DOHH2 (cell line): Measurements from ENCODE around the gene MRPL1.

Source experiments
- H3F3A ChIP-seq: fragments of 200-600 bp; sonication (generic), shearing (Covaris generic); 2 replicates; pipeline ENCODE4 v1.6.0; 2016; ENCODE audit warnings: antibody characterized with exemption, mild to moderate bottlenecking; ENCODE audit not compliant: control insufficient read depth, insufficient read depth
- H3K27ac ChIP-seq: fragments of 200-600 bp; sonication (generic); 2 replicates; pipeline ENCODE4 v1.5.1; 2014; ENCODE audit warnings: low read depth, mild to moderate bottlenecking, low read length, moderate library complexity
- H3K27me3 ChIP-seq: fragments of 200-600 bp; sonication (generic); 2 replicates; pipeline ENCODE4 v1.6.1; 2014; ENCODE audit warnings: mild to moderate bottlenecking, low read length, mixed read lengths; ENCODE audit not compliant: control insufficient read depth
- H3K36me3 ChIP-seq: fragments of 200-600 bp; sonication (generic); 2 replicates; pipeline ENCODE4 v1.6.1; 2014; ENCODE audit warnings: mild to moderate bottlenecking, low read length, moderate library complexity, mixed read lengths; ENCODE audit not compliant: control insufficient read depth
- H3K4me1 ChIP-seq: fragments of 200-600 bp; sonication (generic); 2 replicates; pipeline ENCODE4 v1.6.1; 2014; ENCODE audit warnings: mild to moderate bottlenecking, low read length, mixed read lengths; ENCODE audit not compliant: control insufficient read depth
- H3K4me2 ChIP-seq: fragments of 200-600 bp; sonication (generic); 2 replicates; pipeline ENCODE4 v1.6.0; 2014; ENCODE audit warnings: mild to moderate bottlenecking, low read length, moderate library complexity
- H3K4me3 ChIP-seq: fragments of 200-600 bp; sonication (generic); 2 replicates; pipeline ENCODE4 v1.5.1; 2014; ENCODE audit warnings: mild to moderate bottlenecking, low read length, mixed read lengths
- H3K79me2 ChIP-seq: fragments of 200-600 bp; sonication (generic); 2 replicates; pipeline ENCODE4 v1.6.1; 2014; ENCODE audit warnings: mild to moderate bottlenecking, low read length, mixed read lengths; ENCODE audit not compliant: control insufficient read depth
- H3K9me2 ChIP-seq: fragments of 200-600 bp; sonication (generic); replicated peaks from 2 replicates; pipeline ENCODE4 v1.6.1; 2014; ENCODE audit warnings: mild to moderate bottlenecking, low read length, mixed read lengths; ENCODE audit not compliant: control insufficient read depth
- H3K9me3 ChIP-seq: fragments of 200-600 bp; sonication (generic); 2 replicates; pipeline ENCODE4 v1.6.1; 2014; ENCODE audit warnings: antibody characterized with exemption, low read length, mixed read lengths; ENCODE audit not compliant: control insufficient read depth, insufficient read depth
- H4K20me1 ChIP-seq: fragments of 200-600 bp; sonication (generic); 2 replicates; pipeline ENCODE4 v1.6.0; 2014; ENCODE audit warnings: low read depth, mild to moderate bottlenecking, antibody characterized with exemption, low read length, moderate library complexity; ENCODE audit not compliant: control insufficient read depth, insufficient read depth
- EZH2phosphoT487 ChIP-seq: fragments of 200-600 bp; sonication (generic); IDR thresholded peaks from 2 replicates; pipeline ENCODE4 v1.6.1; 2017; ENCODE audit warnings: borderline replicate concordance, mild to moderate bottlenecking, antibody characterized with exemption, low read length, moderate library complexity, mixed read lengths
- TF ChIP-seq, protein P1 (sequence below): fragments of 200-600 bp; sonication (generic); IDR thresholded peaks from one replicate; pipeline ENCODE4 v1.5.1; 2014; ENCODE audit warnings: antibody characterized with exemption, mild to moderate bottlenecking, low read depth, low read length; ENCODE audit not compliant: poor library complexity, severe bottlenecking

The MRPL1 gene

DNA sequence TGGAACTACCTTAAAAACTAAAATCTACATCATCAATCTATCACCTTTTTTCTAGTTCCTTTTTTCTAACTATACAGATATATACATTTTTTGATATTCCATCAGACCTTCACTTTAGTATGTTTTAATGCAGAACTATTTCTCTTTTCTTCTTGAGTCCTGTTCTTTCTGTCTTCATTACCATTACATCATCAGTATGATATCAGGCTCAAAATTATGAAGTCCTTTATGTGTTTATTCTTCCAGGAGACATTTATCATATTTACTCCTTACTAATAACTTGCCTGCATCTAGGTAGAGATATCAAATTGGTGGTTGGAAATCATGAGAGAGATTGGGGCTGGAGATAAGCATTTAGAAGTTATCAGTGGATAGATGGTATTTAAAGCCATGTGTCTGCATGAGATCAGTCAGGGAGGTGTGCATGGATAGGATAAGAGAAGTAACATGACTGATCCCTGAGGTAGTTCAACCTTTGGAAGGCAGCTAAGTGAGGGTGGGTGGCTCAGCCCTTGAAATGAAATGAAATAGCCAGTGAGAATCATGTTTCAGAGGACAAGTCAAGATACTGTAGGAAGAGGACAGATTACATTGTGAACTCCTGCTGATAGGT is 43.1 kb downstream of the MRPL1 start:
- no peaks in the 10 kb centered on the region for H3K27me3 ChIP-seq

DNA sequence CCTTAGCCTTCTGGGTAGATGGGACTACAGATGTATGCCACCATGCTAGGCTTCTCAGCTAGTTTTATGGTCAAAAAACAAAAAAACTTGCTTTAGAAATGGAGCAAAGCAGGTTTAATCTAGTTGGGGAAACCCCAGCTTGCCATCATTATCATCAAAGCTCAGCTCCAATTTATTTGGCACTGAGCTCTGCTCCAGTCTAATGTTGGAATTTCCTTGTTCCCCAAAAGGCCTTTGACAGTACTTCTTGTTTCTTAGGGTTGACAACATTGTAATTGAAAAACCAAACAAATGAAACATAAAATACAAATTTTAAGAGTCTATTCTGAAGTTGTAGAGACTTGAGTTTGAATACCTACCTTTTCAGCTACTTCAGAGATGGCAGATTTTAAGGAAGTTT is 48.0 kb downstream of the MRPL1 start:
- TF ChIP-seq EZH2phosphoT487, result no peak
- TF ChIP-seq, protein P1, sequence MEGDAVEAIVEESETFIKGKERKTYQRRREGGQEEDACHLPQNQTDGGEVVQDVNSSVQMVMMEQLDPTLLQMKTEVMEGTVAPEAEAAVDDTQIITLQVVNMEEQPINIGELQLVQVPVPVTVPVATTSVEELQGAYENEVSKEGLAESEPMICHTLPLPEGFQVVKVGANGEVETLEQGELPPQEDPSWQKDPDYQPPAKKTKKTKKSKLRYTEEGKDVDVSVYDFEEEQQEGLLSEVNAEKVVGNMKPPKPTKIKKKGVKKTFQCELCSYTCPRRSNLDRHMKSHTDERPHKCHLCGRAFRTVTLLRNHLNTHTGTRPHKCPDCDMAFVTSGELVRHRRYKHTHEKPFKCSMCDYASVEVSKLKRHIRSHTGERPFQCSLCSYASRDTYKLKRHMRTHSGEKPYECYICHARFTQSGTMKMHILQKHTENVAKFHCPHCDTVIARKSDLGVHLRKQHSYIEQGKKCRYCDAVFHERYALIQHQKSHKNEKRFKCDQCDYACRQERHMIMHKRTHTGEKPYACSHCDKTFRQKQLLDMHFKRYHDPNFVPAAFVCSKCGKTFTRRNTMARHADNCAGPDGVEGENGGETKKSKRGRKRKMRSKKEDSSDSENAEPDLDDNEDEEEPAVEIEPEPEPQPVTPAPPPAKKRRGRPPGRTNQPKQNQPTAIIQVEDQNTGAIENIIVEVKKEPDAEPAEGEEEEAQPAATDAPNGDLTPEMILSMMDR, result no peak
- H4K20me1 ChIP-seq, result no peaks in the 10 kb centered on the region
- no peak overlapping the region for H3K4me2 ChIP-seq
- no peaks in the 10 kb centered on the region for H3K9me2 ChIP-seq
- H3F3A ChIP-seq, result no peaks in the 10 kb centered on the region
- no peak overlapping the region for H3K4me3 ChIP-seq
- H3K36me3 ChIP-seq, result peaks cover 37% of the 10 kb centered on the region
- no peak overlapping the region for H3K27ac ChIP-seq
- H3K79me2 ChIP-seq, result no peaks in the 10 kb centered on the region
- H3K9me3 ChIP-seq, result no peaks in the 10 kb centered on the region
- H3K27me3 ChIP-seq, result no peaks in the 10 kb centered on the region
- H3K4me1 ChIP-seq, result no peaks in the 10 kb centered on the region

More for the DNA sequence above, 43.1 kb downstream of the MRPL1 start:
- Histone ChIP-seq H3K4me3 (no peak overlapping the region), H4K20me1 (no peaks in the 10 kb centered on the region), H3K9me2 (no peaks in the 10 kb centered on the region), H3K27ac (no peak overlapping the region), H3K9me3 (no peaks in the 10 kb centered on the region), H3K4me2 (no peak overlapping the region), H3K79me2 (no peaks in the 10 kb centered on the region), H3K36me3 (peaks cover 26% of the 10 kb centered on the region), H3K4me1 (no peaks in the 10 kb centered on the region), H3F3A (no peaks in the 10 kb centered on the region)
- TF ChIP-seq, protein P1, result no peak
- no peak for TF ChIP-seq EZH2phosphoT487

DNA sequence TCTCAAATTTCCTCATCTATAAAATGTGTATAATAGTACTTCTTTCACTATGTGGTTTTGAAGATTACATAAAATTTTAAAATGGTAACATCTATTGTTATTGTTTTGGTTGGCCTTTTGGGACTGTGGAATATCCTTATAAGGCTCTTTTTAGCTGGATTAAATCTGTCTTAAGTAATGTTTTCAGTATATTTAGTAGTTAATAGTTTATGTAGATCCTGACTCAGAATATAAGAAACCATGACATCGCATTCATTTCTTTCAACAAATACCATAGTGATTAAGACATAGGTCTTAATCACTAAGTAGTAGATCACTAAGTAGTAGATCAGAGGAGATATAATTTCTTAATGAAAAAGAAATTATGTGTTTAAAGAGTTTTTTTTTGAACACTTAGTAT is 48.5 kb downstream of the MRPL1 start:
- H3K4me1 ChIP-seq, result no peaks in the 10 kb centered on the region
- H3K9me2 ChIP-seq, result no peaks in the 10 kb centered on the region
- H3F3A ChIP-seq, result no peaks in the 10 kb centered on the region
- no peaks in the 10 kb centered on the region for H3K27me3 ChIP-seq
- no peaks in the 10 kb centered on the region for H4K20me1 ChIP-seq
- no peak overlapping the region for H3K4me3 ChIP-seq
- H3K36me3 ChIP-seq, result peaks cover 37% of the 10 kb centered on the region
- H3K9me3 ChIP-seq, result no peaks in the 10 kb centered on the region
- H3K79me2 ChIP-seq, result no peaks in the 10 kb centered on the region
- no peak overlapping the region for H3K27ac ChIP-seq
- TF ChIP-seq EZH2phosphoT487, result no peak
- TF ChIP-seq, protein P1, result no peak
- no peak overlapping the region for H3K4me2 ChIP-seq
